ENCODE results near the gene RSPH1.

Gene RSPH1

DNA sequence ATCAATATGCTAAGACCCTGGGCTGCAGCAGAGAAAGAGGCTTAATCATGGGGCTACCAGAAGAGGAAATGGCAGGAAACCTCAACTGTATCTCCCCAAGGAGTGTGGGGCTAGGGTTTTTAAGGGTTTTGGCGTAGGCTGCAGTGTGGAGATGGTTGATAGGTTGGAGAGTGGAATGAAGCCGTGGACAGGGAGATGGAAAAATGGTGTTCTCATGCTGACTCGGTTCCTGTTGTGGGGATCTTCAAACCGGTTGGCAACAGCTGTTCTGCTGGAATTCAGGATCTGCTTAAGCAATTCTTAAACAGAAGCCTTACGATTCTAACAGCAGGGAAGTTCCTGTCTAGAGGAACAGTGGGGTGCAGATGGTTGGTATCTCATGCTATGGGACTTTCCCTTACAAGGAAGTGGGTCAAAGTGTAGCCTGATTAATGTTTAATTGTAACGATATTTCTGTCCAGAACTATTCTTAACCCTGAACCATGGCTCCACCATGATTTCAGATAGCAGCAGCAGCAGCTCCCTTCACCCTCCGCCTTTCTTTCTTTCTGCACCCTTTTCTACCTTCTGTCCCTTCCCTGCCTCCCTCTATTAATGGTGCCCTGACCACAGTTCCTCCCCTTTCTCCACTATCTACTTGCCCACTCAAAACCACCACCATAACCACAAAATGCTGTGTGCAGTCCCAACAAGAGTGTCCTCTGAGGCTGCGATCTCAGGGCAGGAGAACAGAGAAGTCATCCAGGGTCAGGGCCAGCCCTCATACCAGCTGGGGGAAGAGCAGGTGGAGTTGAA lies 30.8 kb downstream of the RSPH1 start:
- Histone ChIP-seq H3K27me3 (ENCODE audit: insufficient read depth, insufficient read length) (no peaks in the 10 kb centered on the region), H3K9ac (ENCODE audit: insufficient read length, low read depth) (no peak overlapping the region), H3K36me3 (ENCODE audit: insufficient read depth, insufficient read length, low read length) (no peaks in the 10 kb centered on the region), H3K4me3 (ENCODE audit: insufficient read length, low read depth) (no peak overlapping the region), H3K4me1 (ENCODE audit: insufficient read depth, insufficient read length) (peaks cover 9% of the 10 kb centered on the region), H3K9me3 (ENCODE audit: insufficient read depth, low read length) (peaks cover 11% of the 10 kb centered on the region; the same call in 1 of the 2 replicates)
- TF ChIP-seq SUZ12 (IDR thresholded peaks at IDR 0.05; ENCODE audit: extremely low read depth, insufficient read depth, insufficient read length) (no peak), YY1 (IDR thresholded peaks at IDR 0.05; ENCODE audit: insufficient read depth, insufficient read length) (no peak), ZNF274 (IDR thresholded peaks at IDR 0.05; ENCODE audit: low read depth, low read length) (no peak)
- no peak for DNase-seq (ENCODE audit: low read depth, low spot score)

DNA sequence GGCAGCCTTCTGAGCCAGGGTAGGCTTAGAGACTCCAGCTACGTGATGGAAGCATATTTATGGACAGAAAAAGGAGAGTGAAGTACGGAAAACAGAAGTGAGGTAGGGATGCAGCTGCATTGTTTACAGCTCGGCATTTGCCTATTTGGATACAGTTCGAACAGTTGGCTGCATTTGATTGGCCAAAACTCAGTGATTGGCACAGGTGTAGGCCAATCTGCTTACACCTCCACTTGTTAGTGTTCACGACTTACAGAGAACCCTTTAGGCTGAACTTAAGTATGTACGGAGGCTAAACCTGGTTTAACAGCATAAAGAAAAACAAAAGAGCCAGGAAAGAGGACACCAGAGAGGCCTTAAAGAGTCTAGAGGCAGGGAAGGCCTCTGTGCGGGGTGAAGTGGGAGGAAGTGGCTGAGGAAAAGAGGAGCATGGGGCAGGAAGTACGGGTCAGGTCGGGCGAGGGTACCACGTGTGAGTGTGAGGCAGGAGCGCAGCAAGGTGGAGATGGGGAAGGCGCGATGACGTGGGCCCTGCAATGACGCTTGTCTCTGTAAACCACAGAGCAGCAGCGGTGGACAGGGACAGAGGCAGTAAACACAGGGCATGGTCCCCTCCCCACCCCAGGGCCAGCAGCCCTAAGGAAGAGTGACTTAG lies 32.0 kb downstream of the RSPH1 start:
- Histone ChIP-seq H3K9me3 (ENCODE audit: insufficient read depth, low read length) (peaks cover 19% of the 10 kb centered on the region; the same call in 1 of the 2 replicates), H3K36me3 (ENCODE audit: insufficient read depth, insufficient read length, low read length) (no peaks in the 10 kb centered on the region), H3K27me3 (ENCODE audit: insufficient read depth, insufficient read length) (no peaks in the 10 kb centered on the region), H3K9ac (ENCODE audit: insufficient read length, low read depth) (no peak overlapping the region), H3K4me3 (ENCODE audit: insufficient read length, low read depth) (no peak overlapping the region), H3K4me1 (ENCODE audit: insufficient read depth, insufficient read length) (peaks cover 9% of the 10 kb centered on the region)
- DNase-seq (ENCODE audit: low read depth, low spot score) = no peak
- TF ChIP-seq SUZ12 (IDR thresholded peaks at IDR 0.05; ENCODE audit: extremely low read depth, insufficient read depth, insufficient read length) = no peak
- TF ChIP-seq YY1 (IDR thresholded peaks at IDR 0.05; ENCODE audit: insufficient read depth, insufficient read length) = no peak
- TF ChIP-seq ZNF274 (IDR thresholded peaks at IDR 0.05; ENCODE audit: low read depth, low read length) = no peak

DNA sequence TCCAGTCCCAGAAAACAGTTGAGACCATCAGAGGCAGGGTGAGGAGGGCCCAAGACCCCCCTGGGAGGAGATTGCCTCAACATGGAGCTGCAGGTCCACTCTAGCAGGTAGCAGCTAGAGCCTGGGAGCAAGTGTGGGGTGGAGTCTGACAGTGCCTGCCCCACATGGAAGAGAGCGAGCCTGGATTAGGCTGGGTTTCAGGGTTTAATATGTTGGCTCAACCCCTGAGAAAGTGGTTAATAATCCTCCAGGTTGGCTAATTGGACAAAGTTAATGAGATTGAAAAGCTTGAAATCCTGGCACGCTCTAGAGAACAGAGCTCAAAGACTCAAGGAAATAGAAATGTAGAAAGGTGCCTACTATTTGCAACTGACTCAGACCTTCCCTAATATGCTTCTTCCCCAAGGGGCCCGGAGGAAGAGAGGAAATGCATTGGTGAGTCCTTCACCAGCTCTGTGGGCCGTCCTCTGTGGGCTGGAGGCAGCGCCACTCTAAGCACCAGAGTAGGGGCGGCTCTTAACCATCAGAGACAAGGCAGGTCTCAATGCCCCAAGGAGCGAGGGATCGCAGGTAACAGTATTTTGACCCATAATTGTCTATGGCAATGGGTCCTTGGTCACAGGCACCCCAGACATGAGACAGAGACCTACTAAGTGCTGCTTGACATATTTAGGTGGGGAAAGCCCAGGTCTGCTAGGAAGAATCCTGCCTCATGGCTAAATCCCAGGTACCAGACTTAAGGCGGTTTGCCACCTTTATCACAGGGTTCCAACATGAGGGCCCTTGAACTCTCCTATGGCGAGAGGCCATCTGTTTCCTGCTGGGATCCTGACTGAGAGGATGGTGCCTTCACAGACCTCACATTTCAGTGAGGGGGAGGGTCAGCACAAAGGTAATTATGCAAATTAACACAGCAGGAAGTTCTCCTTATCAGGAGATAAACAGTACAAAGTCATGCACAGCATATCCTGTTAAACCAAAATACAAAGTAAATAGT lies 33.8 kb downstream of the RSPH1 start:
- no peak overlapping the region for H3K9ac ChIP-seq (ENCODE audit: insufficient read length, low read depth)
- H3K9me3 ChIP-seq (ENCODE audit: insufficient read depth, low read length) = peaks cover 28% of the 10 kb centered on the region; the same call in 1 of the 2 replicates
- DNase-seq (ENCODE audit: low read depth, low spot score) = no peak
- no peaks in the 10 kb centered on the region for H3K36me3 ChIP-seq (ENCODE audit: insufficient read depth, insufficient read length, low read length)
- H3K4me3 ChIP-seq (ENCODE audit: insufficient read length, low read depth) = no peak overlapping the region
- H3K27me3 ChIP-seq (ENCODE audit: insufficient read depth, insufficient read length) = no peaks in the 10 kb centered on the region
- H3K4me1 ChIP-seq (ENCODE audit: insufficient read depth, insufficient read length) = peaks cover 8% of the 10 kb centered on the region
- TF ChIP-seq YY1 (IDR thresholded peaks at IDR 0.05; ENCODE audit: insufficient read depth, insufficient read length) (no peak), ZNF274 (IDR thresholded peaks at IDR 0.05; ENCODE audit: low read depth, low read length) (no peak), SUZ12 (IDR thresholded peaks at IDR 0.05; ENCODE audit: extremely low read depth, insufficient read depth, insufficient read length) (no peak)

DNA sequence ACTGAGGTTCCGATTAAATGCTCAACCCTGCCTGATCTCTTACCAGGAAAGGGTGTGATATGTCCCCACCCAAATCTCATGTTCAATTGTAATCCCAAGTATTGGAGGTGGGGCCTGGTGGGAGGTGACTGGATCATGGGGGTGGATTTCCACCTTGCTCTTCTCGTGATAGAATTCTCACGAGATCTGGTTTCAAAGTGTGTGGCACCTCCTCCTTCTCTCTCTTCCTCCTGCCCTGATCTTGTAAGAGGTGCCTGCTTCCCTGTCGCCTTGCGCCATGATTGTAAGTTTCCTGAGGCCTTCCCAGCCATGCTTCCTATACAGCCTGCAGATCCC lies 34.9 kb downstream of the RSPH1 start:
- no peak for DNase-seq (ENCODE audit: low read depth, low spot score)
- peaks cover 28% of the 10 kb centered on the region; the same call in 1 of the 2 replicates for H3K9me3 ChIP-seq (ENCODE audit: insufficient read depth, low read length)
- H3K27me3 ChIP-seq (ENCODE audit: insufficient read depth, insufficient read length) = no peaks in the 10 kb centered on the region
- H3K4me3 ChIP-seq (ENCODE audit: insufficient read length, low read depth) = no peak overlapping the region
- H3K4me1 ChIP-seq (ENCODE audit: insufficient read depth, insufficient read length) = peaks cover 5% of the 10 kb centered on the region
- H3K9ac ChIP-seq (ENCODE audit: insufficient read length, low read depth) = no peak overlapping the region
- no peaks in the 10 kb centered on the region for H3K36me3 ChIP-seq (ENCODE audit: insufficient read depth, insufficient read length, low read length)
- TF ChIP-seq YY1 (IDR thresholded peaks at IDR 0.05; ENCODE audit: insufficient read depth, insufficient read length) = no peak

DNA sequence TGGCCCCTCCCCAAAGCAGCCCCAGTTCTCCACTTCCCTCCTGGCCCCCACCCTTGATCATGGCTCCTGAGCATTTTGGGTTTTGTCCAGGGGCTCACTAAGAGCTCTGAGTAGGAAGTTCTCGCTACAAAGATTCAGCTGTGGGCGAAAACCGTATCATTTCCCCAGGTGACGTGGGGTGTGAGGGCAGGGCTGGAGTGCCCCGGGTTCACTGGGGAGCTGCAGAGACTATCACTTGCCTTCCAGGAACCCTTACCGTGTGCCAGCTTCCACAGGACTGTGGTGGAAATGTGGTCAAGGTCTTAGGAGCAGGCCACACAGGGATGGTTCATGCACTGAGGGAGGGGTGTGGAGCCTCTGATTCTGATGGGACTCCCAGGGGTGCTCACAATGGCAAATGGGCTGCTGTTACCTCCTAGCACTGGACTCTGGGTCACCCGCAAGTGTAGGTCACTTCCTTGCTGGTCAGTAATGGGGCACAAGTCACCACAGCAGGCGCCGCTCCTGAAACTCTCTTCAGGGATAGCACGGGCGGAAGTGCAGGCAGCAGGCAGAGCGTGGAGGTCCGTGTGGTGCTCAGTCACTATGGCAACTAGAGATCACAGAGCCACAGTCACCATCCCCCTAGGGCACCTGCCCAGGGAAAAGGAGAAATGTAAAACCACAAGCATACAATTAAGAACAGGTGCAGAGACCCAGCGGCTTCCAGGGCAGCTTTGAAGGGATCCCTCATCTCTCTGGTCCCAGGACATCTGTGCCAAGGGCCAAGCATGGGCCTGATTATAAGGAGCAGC lies 35.4 kb downstream of the RSPH1 start:
- no peak for DNase-seq (ENCODE audit: low read depth, low spot score)
- TF ChIP-seq SUZ12 (IDR thresholded peaks at IDR 0.05; ENCODE audit: extremely low read depth, insufficient read depth, insufficient read length) (no peak), ZNF274 (IDR thresholded peaks at IDR 0.05; ENCODE audit: low read depth, low read length) (no peak), YY1 (IDR thresholded peaks at IDR 0.05; ENCODE audit: insufficient read depth, insufficient read length) (no peak)
- peaks cover 5% of the 10 kb centered on the region for H3K4me1 ChIP-seq (ENCODE audit: insufficient read depth, insufficient read length)
- no peak overlapping the region for H3K9ac ChIP-seq (ENCODE audit: insufficient read length, low read depth)
- H3K9me3 ChIP-seq (ENCODE audit: insufficient read depth, low read length) = peaks cover 28% of the 10 kb centered on the region; the same call in 1 of the 2 replicates
- no peak overlapping the region for H3K4me3 ChIP-seq (ENCODE audit: insufficient read length, low read depth)
- H3K27me3 ChIP-seq (ENCODE audit: insufficient read depth, insufficient read length) = no peaks in the 10 kb centered on the region
- no peaks in the 10 kb centered on the region for H3K36me3 ChIP-seq (ENCODE audit: insufficient read depth, insufficient read length, low read length)

DNA sequence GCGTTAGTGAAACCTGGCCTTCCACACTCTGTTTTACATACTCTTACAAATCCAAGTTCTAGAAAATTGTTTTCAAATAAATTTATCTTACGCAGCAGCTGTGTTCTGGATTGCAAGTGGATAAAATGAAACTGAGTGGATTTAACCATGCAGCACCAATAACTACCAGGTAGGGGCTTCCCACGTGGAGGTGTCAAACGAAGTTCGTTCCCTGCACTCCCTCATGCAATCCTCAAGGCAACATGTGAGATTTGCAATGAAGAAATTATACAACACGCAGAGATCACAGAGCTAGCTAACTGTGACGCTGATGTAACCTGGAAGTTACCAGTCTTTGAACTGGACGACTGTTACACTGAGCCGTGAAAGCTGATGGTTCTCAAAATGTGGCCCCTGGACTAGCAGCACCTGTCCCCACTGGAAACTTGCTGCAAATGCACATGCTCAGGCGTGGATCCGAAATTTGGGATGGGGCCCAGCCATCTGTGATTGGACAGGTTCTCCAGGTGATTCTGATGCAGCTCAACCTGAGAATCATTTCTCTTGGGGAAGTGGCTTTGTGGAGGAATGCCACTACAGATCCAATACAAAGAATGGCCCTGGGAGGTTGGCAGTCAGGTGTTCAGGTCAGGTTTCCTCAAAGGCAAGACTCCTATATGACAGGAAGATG lies 36.3 kb downstream of the RSPH1 start:
- DNase-seq (ENCODE audit: low read depth, low spot score) = no peak
- H3K4me1 ChIP-seq (ENCODE audit: insufficient read depth, insufficient read length) = peaks cover 5% of the 10 kb centered on the region
- H3K4me3 ChIP-seq (ENCODE audit: insufficient read length, low read depth) = no peak overlapping the region
- no peaks in the 10 kb centered on the region for H3K27me3 ChIP-seq (ENCODE audit: insufficient read depth, insufficient read length)
- TF ChIP-seq ZNF274 (IDR thresholded peaks at IDR 0.05; ENCODE audit: low read depth, low read length) (no peak), SUZ12 (IDR thresholded peaks at IDR 0.05; ENCODE audit: extremely low read depth, insufficient read depth, insufficient read length) (no peak), YY1 (IDR thresholded peaks at IDR 0.05; ENCODE audit: insufficient read depth, insufficient read length) (no peak)
- peaks cover 28% of the 10 kb centered on the region; the same call in 1 of the 2 replicates for H3K9me3 ChIP-seq (ENCODE audit: insufficient read depth, low read length)
- no peak overlapping the region for H3K9ac ChIP-seq (ENCODE audit: insufficient read length, low read depth)
- no peaks in the 10 kb centered on the region for H3K36me3 ChIP-seq (ENCODE audit: insufficient read depth, insufficient read length, low read length)

All from NT2/D1 (cell line).